Hypothalamus (tissue), 51 donors: ENCODE data around the gene TNFRSF18.
A peak's percentile ranks its signal among the peaks of the same experiment; 100 is the strongest.

Experiments used
- DNase-seq, 51 donors: peaks; one replicate each; lab custom pipeline; 2025; lab: John Stamatoyannopoulos, UW

TNFRSF18 gene

GRCh38 chr1:1167841-1168450 is 38.4 kb downstream of the TNFRSF18 start:
- no peak for DNase-seq

GRCh38 chr1:1167398-1167821 is 39.0 kb downstream of the TNFRSF18 start:
- DNase-seq, result no peak

GRCh38 chr1:1166642-1167397 is 39.6 kb downstream of the TNFRSF18 start:
- no peak for DNase-seq

GRCh38 chr1:1165900-1166421 is 40.4 kb downstream of the TNFRSF18 start:
- no peak for DNase-seq

GRCh38 chr1:1165485-1165884 is 40.9 kb downstream of the TNFRSF18 start:
- no peak for DNase-seq

- no peak for DNase-seq
Measured at GRCh38 chr1:1164701-1165451, 41.5 kb downstream of the TNFRSF18 start.

GRCh38 chr1:1164361-1164700 is 42.1 kb downstream of the TNFRSF18 start:
- DNase-seq, result no peak

- no peak for DNase-seq
Measured at GRCh38 chr1:1163538-1164070, 42.8 kb downstream of the TNFRSF18 start.

GRCh38 chr1:1162597-1163537 is 43.5 kb downstream of the TNFRSF18 start:
- DNase-seq, result no peak

GRCh38 chr1:1161683-1162079 is 44.7 kb downstream of the TNFRSF18 start:
- DNase-seq, result no peak

GRCh38 chr1:1161078-1161682 is 45.2 kb downstream of the TNFRSF18 start:
- no peak for DNase-seq

GRCh38 chr1:1160281-1160930 is 46.0 kb downstream of the TNFRSF18 start:
- DNase-seq, result no peak

- peak in 50 of 51 donors; percentile 25 to 94 (median 74) for DNase-seq
Measured at GRCh38 chr1:1157914-1158710, 48.3 kb downstream of the TNFRSF18 start.

GRCh38 chr1:1157426-1157913 is 48.9 kb downstream of the TNFRSF18 start:
- peak; percentile 20 to 86 (median 61) for DNase-seq

- DNase-seq, result peak in 6 of 51 donors; percentile 12 to 50 (median 25)
Measured at GRCh38 chr1:1157033-1157365, 49.4 kb downstream of the TNFRSF18 start.

GRCh38 chr1:1156140-1157032 is 50.0 kb downstream of the TNFRSF18 start:
- no peak for DNase-seq

- no peak for DNase-seq
Measured at GRCh38 chr1:1155258-1155657, 51.1 kb downstream of the TNFRSF18 start.
